Measurements from ENCODE around the gene ANO3.

The ANO3 gene

DNA sequence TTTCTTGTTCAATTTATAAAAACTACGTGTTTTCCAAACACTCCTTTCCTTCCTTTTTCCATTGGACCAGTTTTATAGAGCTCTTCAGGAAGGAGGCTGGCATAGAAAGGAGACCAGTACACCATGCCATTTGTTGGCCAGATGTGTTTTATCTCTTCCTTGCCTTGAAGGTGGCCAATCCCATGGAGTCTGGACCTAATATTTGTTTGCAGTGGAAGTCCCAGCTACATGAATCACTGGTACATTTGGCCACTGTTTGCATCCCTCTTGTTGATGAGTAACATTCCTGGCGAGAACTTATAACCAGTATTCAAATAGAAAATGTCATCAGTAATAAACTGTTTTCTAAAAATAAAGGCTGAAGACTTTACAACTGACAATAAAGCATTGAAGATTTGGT lies 110.2 kb downstream of the ANO3 start:
- Histone ChIP-seq H3K4me3 (ENCODE audit: low read depth, low read length) (no peak overlapping the region), H3K79me2 (ENCODE audit: control insufficient read depth, insufficient read depth, low read length, unreplicated experiment) (no peaks in the 10 kb centered on the region), H3K27me3 (ENCODE audit: insufficient read depth, low read length) (no peaks in the 10 kb centered on the region), H3K27ac (ENCODE audit: low read depth, low read length) (no peak overlapping the region), H2AFZ (ENCODE audit: low read length, unreplicated experiment) (no peak overlapping the region), H3K36me3 (ENCODE audit: insufficient read depth, low read length) (no peaks in the 10 kb centered on the region), H3K4me1 (ENCODE audit: control insufficient read depth, insufficient read depth, low read length, unreplicated experiment) (peaks cover 4% of the 10 kb centered on the region)

GRCh38 chr11:26443617-26444016 lies 111.7 kb downstream of the ANO3 start:
- Histone ChIP-seq H3K79me2 (ENCODE audit: control insufficient read depth, insufficient read depth, low read length, unreplicated experiment) (no peaks in the 10 kb centered on the region), H3K4me3 (ENCODE audit: low read depth, low read length) (no peak overlapping the region), H2AFZ (ENCODE audit: low read length, unreplicated experiment) (no peak overlapping the region)

DNA sequence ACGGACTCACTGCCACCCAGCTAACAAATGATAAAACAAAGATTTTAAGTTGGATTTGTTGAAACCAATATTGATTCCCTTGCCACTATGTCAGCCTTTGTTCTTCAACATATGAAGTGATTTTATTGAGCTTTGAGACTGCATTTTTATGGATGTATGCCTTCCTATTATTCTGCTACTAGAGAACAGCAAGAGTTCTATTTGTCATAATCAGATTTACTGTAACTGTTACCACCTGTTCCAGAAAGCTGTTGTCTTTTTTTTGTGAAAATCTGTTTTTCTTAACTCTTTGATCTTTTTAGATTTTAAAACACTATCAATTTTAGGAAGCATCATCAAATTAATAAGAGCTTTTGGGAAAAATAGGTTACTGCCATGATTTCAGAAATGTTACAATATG lies 125.7 kb downstream of the ANO3 start:
- Histone ChIP-seq H3K27me3 (ENCODE audit: insufficient read depth, low read length) (no peaks in the 10 kb centered on the region), H3K36me3 (ENCODE audit: insufficient read depth, low read length) (no peaks in the 10 kb centered on the region), H2AFZ (ENCODE audit: low read length, unreplicated experiment) (no peak overlapping the region), H3K4me1 (ENCODE audit: control insufficient read depth, insufficient read depth, low read length, unreplicated experiment) (no peaks in the 10 kb centered on the region), H3K79me2 (ENCODE audit: control insufficient read depth, insufficient read depth, low read length, unreplicated experiment) (no peaks in the 10 kb centered on the region), H3K27ac (ENCODE audit: low read depth, low read length) (no peak overlapping the region), H3K4me3 (ENCODE audit: low read depth, low read length) (no peak overlapping the region)

More at GRCh38 chr11:26443617-26444016, 111.7 kb downstream of the ANO3 start:
- Histone ChIP-seq H3K27ac (ENCODE audit: low read depth, low read length) (no peak overlapping the region), H3K27me3 (ENCODE audit: insufficient read depth, low read length) (no peaks in the 10 kb centered on the region), H3K4me1 (ENCODE audit: control insufficient read depth, insufficient read depth, low read length, unreplicated experiment) (peaks cover 4% of the 10 kb centered on the region), H3K36me3 (ENCODE audit: insufficient read depth, low read length) (no peaks in the 10 kb centered on the region)

- H2AFZ ChIP-seq (ENCODE audit: low read length, unreplicated experiment), result no peak overlapping the region
- no peak overlapping the region for H3K27ac ChIP-seq (ENCODE audit: low read depth, low read length)
These were observed 133.3 kb downstream of the ANO3 start for GRCh38 chr11:26465274-26465673.

DNA sequence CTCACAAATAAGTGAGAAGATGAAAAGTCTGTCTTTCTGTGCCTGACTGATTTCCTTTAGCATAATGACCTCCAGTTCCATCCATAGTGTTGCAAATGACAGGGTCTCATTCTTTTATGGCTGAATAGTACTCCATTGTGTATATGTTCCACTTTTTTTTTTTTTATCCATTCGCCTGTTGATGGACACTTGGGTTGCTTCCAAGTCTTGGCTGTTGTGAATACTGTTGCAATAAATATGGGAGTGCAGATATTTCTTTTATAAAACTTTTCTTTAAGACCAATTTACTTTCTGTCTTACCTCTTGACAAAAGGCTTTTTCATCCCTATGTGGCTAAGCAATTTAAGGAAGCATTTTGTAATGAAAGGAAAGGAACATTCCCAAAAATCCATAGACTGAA lies 135.6 kb downstream of the ANO3 start:
- no peaks in the 10 kb centered on the region for H3K4me1 ChIP-seq (ENCODE audit: control insufficient read depth, insufficient read depth, low read length, unreplicated experiment)
- no peaks in the 10 kb centered on the region for H3K79me2 ChIP-seq (ENCODE audit: control insufficient read depth, insufficient read depth, low read length, unreplicated experiment)
- no peaks in the 10 kb centered on the region for H3K27me3 ChIP-seq (ENCODE audit: insufficient read depth, low read length)
- no peak overlapping the region for H3K4me3 ChIP-seq (ENCODE audit: low read depth, low read length)
- H3K27ac ChIP-seq (ENCODE audit: low read depth, low read length), result no peak overlapping the region
- H2AFZ ChIP-seq (ENCODE audit: low read length, unreplicated experiment), result no peak overlapping the region
- no peaks in the 10 kb centered on the region for H3K36me3 ChIP-seq (ENCODE audit: insufficient read depth, low read length)

More at GRCh38 chr11:26465274-26465673, 133.3 kb downstream of the ANO3 start:
- Histone ChIP-seq H3K27me3 (ENCODE audit: insufficient read depth, low read length) (no peaks in the 10 kb centered on the region), H3K4me1 (ENCODE audit: control insufficient read depth, insufficient read depth, low read length, unreplicated experiment) (no peaks in the 10 kb centered on the region), H3K79me2 (ENCODE audit: control insufficient read depth, insufficient read depth, low read length, unreplicated experiment) (no peaks in the 10 kb centered on the region), H3K36me3 (ENCODE audit: insufficient read depth, low read length) (no peaks in the 10 kb centered on the region), H3K4me3 (ENCODE audit: low read depth, low read length) (no peak overlapping the region)

DNA sequence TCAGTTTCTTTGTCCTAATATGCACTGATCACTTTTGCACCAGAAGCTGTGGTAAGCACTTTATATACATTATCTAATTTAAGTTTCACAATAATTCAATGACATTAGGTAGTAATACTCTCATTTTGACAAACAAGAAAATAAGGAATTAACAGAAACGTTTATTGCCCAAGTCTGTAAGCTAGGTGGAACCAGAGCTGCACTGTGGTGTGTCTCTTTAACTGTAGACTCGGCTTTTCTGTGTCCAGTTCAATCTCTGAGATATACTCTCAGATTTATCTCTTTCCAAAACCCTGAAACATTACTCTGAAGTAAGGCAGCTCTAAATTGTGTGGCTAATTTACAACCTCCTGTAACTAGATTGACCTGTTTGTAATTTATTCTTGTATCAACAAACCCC lies 139.1 kb downstream of the ANO3 start:
- no peak overlapping the region for H3K27ac ChIP-seq (ENCODE audit: low read depth, low read length)
- no peak overlapping the region for H3K4me3 ChIP-seq (ENCODE audit: low read depth, low read length)
- no peaks in the 10 kb centered on the region for H3K79me2 ChIP-seq (ENCODE audit: control insufficient read depth, insufficient read depth, low read length, unreplicated experiment)
- no peaks in the 10 kb centered on the region for H3K27me3 ChIP-seq (ENCODE audit: insufficient read depth, low read length)
- no peak overlapping the region for H2AFZ ChIP-seq (ENCODE audit: low read length, unreplicated experiment)
- no peaks in the 10 kb centered on the region for H3K4me1 ChIP-seq (ENCODE audit: control insufficient read depth, insufficient read depth, low read length, unreplicated experiment)
- H3K36me3 ChIP-seq (ENCODE audit: insufficient read depth, low read length), result no peaks in the 10 kb centered on the region

DNA sequence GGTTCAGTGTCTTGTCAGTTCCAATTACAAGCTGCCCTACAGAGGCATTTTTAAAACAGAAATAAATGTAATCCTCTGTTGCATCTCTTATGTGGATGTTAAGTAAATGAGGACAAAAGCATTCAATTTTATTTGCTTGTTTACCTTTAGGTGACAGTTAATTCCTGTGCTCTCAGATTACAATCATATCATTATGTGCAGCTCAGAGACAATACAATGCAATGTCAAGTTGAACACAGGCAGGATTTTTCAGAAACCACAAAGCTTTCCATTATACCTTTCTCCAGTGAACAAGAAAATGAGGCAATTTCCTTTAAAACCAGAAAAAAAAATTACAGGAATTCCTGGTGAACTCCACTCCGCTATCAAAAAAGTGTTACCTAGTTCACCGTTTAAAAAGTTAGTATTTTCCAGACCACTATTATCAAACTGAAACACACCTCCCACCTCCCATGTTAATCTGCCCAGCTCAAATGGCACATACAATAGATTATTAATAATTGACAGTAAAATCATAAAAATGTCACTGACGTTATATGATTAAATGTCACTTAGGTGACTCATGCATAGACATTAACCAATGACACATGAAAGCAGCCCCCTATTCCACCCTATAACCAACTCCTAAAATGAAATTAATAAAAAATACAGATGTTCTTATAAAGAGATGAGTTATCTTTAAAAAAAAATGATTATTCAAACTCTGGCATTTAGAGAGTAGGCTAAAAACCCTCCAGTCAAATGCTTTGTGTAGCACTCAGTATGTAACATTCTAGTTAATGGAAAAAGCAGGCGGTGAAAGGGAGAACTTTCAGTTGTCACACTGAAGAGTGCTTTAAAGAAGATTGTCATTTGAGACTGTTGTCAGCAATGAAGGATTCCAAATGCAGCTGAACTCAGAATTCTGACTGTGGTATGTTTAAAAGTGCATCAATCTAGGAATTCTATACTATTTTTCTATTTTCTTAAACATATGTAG lies 141.6 kb downstream of the ANO3 start:
- Histone ChIP-seq H3K27ac (ENCODE audit: low read depth, low read length) (no peak overlapping the region), H3K79me2 (ENCODE audit: control insufficient read depth, insufficient read depth, low read length, unreplicated experiment) (no peaks in the 10 kb centered on the region), H3K4me3 (ENCODE audit: low read depth, low read length) (no peak overlapping the region), H3K27me3 (ENCODE audit: insufficient read depth, low read length) (no peaks in the 10 kb centered on the region), H3K4me1 (ENCODE audit: control insufficient read depth, insufficient read depth, low read length, unreplicated experiment) (no peaks in the 10 kb centered on the region), H3K36me3 (ENCODE audit: insufficient read depth, low read length) (no peaks in the 10 kb centered on the region), H2AFZ (ENCODE audit: low read length, unreplicated experiment) (no peak overlapping the region)

DNA sequence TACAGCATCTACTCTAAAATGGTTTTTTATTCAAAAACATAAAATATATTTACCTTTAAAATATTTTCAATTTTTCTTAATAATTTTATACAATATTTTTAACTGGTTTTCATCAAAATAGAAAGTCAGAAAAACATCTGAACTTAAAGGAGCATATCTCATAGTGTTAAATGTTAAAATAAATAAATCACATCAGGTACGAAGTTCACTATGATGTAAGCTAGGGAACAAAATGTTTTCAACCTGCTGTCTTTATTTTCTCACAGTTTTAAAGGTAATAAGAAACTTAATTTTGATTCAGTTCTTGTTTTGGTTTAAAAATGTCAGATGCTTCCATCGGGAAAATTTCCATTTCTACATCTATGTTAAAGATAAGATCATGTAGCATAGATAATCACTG lies 142.5 kb downstream of the ANO3 start:
- H3K27ac ChIP-seq (ENCODE audit: low read depth, low read length), result no peak overlapping the region
- H2AFZ ChIP-seq (ENCODE audit: low read length, unreplicated experiment), result no peak overlapping the region
- no peaks in the 10 kb centered on the region for H3K4me1 ChIP-seq (ENCODE audit: control insufficient read depth, insufficient read depth, low read length, unreplicated experiment)
- no peaks in the 10 kb centered on the region for H3K79me2 ChIP-seq (ENCODE audit: control insufficient read depth, insufficient read depth, low read length, unreplicated experiment)
- H3K36me3 ChIP-seq (ENCODE audit: insufficient read depth, low read length), result no peaks in the 10 kb centered on the region
- H3K4me3 ChIP-seq (ENCODE audit: low read depth, low read length), result no peak overlapping the region
- H3K27me3 ChIP-seq (ENCODE audit: insufficient read depth, low read length), result no peaks in the 10 kb centered on the region

- no peaks in the 10 kb centered on the region for H3K4me1 ChIP-seq (ENCODE audit: control insufficient read depth, insufficient read depth, low read length, unreplicated experiment)
- H3K27ac ChIP-seq (ENCODE audit: low read depth, low read length), result no peak overlapping the region
- no peaks in the 10 kb centered on the region for H3K79me2 ChIP-seq (ENCODE audit: control insufficient read depth, insufficient read depth, low read length, unreplicated experiment)
- no peak overlapping the region for H3K4me3 ChIP-seq (ENCODE audit: low read depth, low read length)
- H2AFZ ChIP-seq (ENCODE audit: low read length, unreplicated experiment), result no peak overlapping the region
- H3K27me3 ChIP-seq (ENCODE audit: insufficient read depth, low read length), result no peaks in the 10 kb centered on the region
- no peaks in the 10 kb centered on the region for H3K36me3 ChIP-seq (ENCODE audit: insufficient read depth, low read length)
These were observed 145.5 kb downstream of the ANO3 start for GRCh38 chr11:26477396-26477795.

DNA sequence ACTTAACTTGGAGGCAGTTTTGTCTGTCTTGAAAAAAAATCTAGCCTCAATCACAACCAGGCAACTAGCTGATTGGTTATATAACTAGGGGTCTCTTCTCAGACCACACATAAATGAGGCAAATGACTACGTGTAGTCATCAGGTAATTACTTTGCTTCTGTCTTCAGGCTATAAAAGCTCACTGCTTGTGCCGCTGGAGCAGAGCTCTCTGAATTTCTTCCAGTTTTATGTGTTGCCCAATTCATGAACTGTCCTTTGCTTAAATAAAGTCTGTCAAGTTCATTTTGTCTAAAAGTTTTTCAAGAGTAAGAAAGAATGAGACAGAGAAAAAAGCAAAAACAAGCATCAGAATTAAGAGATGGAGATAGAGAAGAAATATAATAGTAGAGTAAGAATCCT lies 146.8 kb downstream of the ANO3 start:
- Histone ChIP-seq H3K27me3 (ENCODE audit: insufficient read depth, low read length) (no peaks in the 10 kb centered on the region), H3K36me3 (ENCODE audit: insufficient read depth, low read length) (no peaks in the 10 kb centered on the region), H2AFZ (ENCODE audit: low read length, unreplicated experiment) (no peak overlapping the region), H3K4me1 (ENCODE audit: control insufficient read depth, insufficient read depth, low read length, unreplicated experiment) (peaks cover 5% of the 10 kb centered on the region), H3K27ac (ENCODE audit: low read depth, low read length) (no peak overlapping the region), H3K79me2 (ENCODE audit: control insufficient read depth, insufficient read depth, low read length, unreplicated experiment) (no peaks in the 10 kb centered on the region), H3K4me3 (ENCODE audit: low read depth, low read length) (no peak overlapping the region)

- peaks cover 5% of the 10 kb centered on the region for H3K4me1 ChIP-seq (ENCODE audit: control insufficient read depth, insufficient read depth, low read length, unreplicated experiment)
- no peak overlapping the region for H3K27ac ChIP-seq (ENCODE audit: low read depth, low read length)
- H3K27me3 ChIP-seq (ENCODE audit: insufficient read depth, low read length), result no peaks in the 10 kb centered on the region
- H3K79me2 ChIP-seq (ENCODE audit: control insufficient read depth, insufficient read depth, low read length, unreplicated experiment), result no peaks in the 10 kb centered on the region
- no peak overlapping the region for H2AFZ ChIP-seq (ENCODE audit: low read length, unreplicated experiment)
- no peak overlapping the region for H3K4me3 ChIP-seq (ENCODE audit: low read depth, low read length)
- H3K36me3 ChIP-seq (ENCODE audit: insufficient read depth, low read length), result no peaks in the 10 kb centered on the region
These were observed 148.1 kb downstream of the ANO3 start for GRCh38 chr11:26480041-26480440.

All from ACC112 (cell line).